Type B pancreatic cell (in vitro differentiated cells): ENCODE data around the gene NELFA. TPM values are rescaled to one million over a fixed set of nuclear protein-coding genes. Genes with fewer than 3 reads are reported as not detected.
A peak's percentile ranks its signal among the peaks of the same experiment; 100 is the strongest.

ENCODE experiments used
- DNase-seq: peaks from one replicate; pipeline ENCODE4 v3.0.0; 2021; ENCODE audit warnings: mixed read lengths; ENCODE audit not compliant: unreplicated experiment; ENCODE audit errors: extremely low spot score
- H3K27ac Mint-ChIP-seq: 2 replicates; pipeline ENCODE4 v1.8.0; 2021; ENCODE audit warnings: mild to moderate bottlenecking, mixed read lengths
- H3K27me3 Mint-ChIP-seq: 2 replicates; pipeline ENCODE4 v1.8.0; 2021; ENCODE audit warnings: mixed read lengths
- H3K36me3 Mint-ChIP-seq: 2 replicates; pipeline ENCODE4 v1.8.0; 2021; ENCODE audit warnings: mixed read lengths
- H3K4me1 Mint-ChIP-seq: one replicate; pipeline ENCODE4 v1.8.0; 2021; ENCODE audit warnings: mixed read lengths; ENCODE audit not compliant: unreplicated experiment
- H3K4me3 Mint-ChIP-seq: 2 replicates; pipeline ENCODE4 v1.8.0; 2021; ENCODE audit warnings: mild to moderate bottlenecking, mixed read lengths
- H3K9me3 Mint-ChIP-seq: 2 replicates; pipeline ENCODE4 v1.8.0; 2021; ENCODE audit warnings: mixed read lengths
- total RNA-seq: library from RNA; stranded (reverse); gene quantifications from 2 replicates; pipeline ENCODE4 v1.2.1, GENCODE V29; 2021; ENCODE audit warnings: low replicate concordance
- TF ChIP-seq, protein P1 (sequence below): fragments of 200-600 bp; sonication (generic); conservative IDR thresholded peaks from 2 replicates; pipeline ENCODE4 v1.5.0; 2021; ENCODE audit warnings: antibody characterized with exemption, mild to moderate bottlenecking

The NELFA gene
- total RNA-seq, 1 donor from 2014 or later, result 44.8 TPM

DNA sequence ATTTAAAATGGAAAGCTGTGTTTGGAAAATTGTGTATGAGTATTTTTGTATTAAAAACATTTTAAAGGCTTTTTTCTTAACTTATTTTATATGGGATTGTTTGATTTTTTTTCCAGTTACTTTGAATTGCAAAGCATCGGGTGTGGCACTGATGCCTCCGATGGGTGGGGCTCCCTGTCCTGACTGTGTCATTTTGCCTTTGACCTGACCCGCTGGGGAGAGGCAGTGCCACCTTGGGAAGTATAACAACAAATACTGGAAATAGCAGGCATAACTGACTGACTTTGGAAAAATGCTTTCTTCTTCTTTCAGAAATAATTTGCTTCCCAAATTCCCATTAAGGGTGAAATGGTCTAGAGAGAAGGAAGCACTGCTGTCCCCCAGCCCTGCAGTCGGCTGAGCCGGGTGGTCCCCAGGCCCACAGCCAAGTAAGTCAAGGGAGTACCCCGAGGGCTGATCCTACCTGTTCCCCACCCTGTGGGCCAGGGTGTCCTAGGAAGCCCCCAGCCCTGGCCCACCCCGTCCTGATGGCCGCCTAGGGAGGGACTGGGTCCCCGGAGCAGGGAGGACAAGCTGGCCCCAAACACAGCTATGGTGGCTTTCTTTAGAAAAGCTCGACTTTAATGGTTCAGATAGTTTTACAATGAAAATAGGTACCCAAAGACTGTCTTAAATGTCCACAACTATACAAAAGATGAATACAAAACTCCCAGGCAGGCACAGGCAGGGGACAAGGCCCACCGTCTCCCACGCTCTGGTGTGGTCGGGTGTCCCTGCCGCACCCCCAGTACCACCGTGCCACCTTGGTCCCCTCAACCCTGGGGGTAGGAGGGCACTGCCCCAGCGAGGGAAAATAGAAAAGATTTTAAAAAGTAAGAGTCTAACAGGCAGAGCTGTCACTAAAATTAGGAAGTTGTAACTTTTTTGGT lies 26.4 kb downstream of the NELFA start:
- peak overlapping the region; percentile 36 for H3K27ac Mint-ChIP-seq
- TF ChIP-seq, protein P1, sequence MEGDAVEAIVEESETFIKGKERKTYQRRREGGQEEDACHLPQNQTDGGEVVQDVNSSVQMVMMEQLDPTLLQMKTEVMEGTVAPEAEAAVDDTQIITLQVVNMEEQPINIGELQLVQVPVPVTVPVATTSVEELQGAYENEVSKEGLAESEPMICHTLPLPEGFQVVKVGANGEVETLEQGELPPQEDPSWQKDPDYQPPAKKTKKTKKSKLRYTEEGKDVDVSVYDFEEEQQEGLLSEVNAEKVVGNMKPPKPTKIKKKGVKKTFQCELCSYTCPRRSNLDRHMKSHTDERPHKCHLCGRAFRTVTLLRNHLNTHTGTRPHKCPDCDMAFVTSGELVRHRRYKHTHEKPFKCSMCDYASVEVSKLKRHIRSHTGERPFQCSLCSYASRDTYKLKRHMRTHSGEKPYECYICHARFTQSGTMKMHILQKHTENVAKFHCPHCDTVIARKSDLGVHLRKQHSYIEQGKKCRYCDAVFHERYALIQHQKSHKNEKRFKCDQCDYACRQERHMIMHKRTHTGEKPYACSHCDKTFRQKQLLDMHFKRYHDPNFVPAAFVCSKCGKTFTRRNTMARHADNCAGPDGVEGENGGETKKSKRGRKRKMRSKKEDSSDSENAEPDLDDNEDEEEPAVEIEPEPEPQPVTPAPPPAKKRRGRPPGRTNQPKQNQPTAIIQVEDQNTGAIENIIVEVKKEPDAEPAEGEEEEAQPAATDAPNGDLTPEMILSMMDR, result no peak
- peaks cover 10% of the 10 kb centered on the region for H3K36me3 Mint-ChIP-seq
- H3K27me3 Mint-ChIP-seq, result no peaks in the 10 kb centered on the region
- no peaks in the 10 kb centered on the region for H3K9me3 Mint-ChIP-seq
- H3K4me1 Mint-ChIP-seq, result peaks cover 5% of the 10 kb centered on the region
- no peak overlapping the region for H3K4me3 Mint-ChIP-seq
- no peak for DNase-seq

GRCh38 chr4:1981251-1982058 lies 27.3 kb downstream of the NELFA start:
- H3K4me3 Mint-ChIP-seq, result no peak overlapping the region
- TF ChIP-seq, protein P1, result no peak
- DNase-seq, result peak; percentile 64
- H3K36me3 Mint-ChIP-seq, result peaks cover 10% of the 10 kb centered on the region
- no peaks in the 10 kb centered on the region for H3K9me3 Mint-ChIP-seq
- peaks cover 5% of the 10 kb centered on the region for H3K4me1 Mint-ChIP-seq
- H3K27me3 Mint-ChIP-seq, result no peaks in the 10 kb centered on the region
- H3K27ac Mint-ChIP-seq, result peak overlapping the region; percentile 36

GRCh38 chr4:1980561-1981041 lies 28.2 kb downstream of the NELFA start:
- H3K27ac Mint-ChIP-seq, result no peak overlapping the region
- peaks cover 5% of the 10 kb centered on the region for H3K4me1 Mint-ChIP-seq
- H3K36me3 Mint-ChIP-seq, result peaks cover 10% of the 10 kb centered on the region
- TF ChIP-seq, protein P1, result no peak
- peak; percentile 54 for DNase-seq
- no peak overlapping the region for H3K4me3 Mint-ChIP-seq
- no peaks in the 10 kb centered on the region for H3K9me3 Mint-ChIP-seq
- H3K27me3 Mint-ChIP-seq, result no peaks in the 10 kb centered on the region

- Mint-ChIP-seq H3K4me3 (no peak overlapping the region), H3K4me1 (peaks cover 5% of the 10 kb centered on the region), H3K27ac (peak overlapping the region; percentile 70), H3K36me3 (peaks cover 10% of the 10 kb centered on the region), H3K9me3 (no peaks in the 10 kb centered on the region), H3K27me3 (no peaks in the 10 kb centered on the region)
- TF ChIP-seq, protein P1, result no peak
- DNase-seq, result peak; percentile 49
These were observed 29.1 kb downstream of the NELFA start for GRCh38 chr4:1979477-1980196.

DNA sequence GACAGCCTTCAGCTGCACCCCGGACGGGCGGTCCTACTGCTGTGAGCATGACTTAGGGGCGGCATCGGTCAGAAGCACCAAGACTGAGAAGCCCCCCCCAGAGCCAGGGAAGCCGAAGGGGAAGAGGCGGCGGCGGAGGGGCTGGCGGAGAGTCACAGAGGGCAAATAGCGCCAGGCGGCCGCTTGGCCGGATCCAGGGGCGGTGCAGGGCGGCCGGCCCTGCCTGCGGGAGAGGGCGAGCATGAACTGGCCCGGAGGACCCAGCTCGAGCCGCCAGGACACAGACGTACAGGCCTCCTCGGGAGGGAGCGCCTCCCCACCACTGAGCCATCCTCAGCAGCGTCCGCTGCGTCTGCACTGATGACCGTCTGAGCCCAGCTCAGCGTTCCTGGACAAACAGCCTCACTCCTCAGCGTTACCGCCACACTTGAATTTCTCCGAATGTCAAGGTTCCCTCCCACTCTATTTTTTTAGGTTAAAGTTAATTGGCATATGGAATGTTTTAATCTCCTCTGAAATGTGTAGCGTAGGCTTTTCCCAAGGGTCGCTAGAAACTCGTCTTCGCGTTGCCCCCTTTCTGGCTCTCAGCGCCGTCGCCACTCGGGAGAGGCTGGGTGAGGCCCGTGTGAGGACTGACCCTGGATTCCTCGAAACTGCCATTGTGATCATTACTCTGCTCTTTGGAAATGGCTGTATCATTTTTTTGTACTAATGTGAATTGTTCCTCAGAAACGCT lies 29.9 kb downstream of the NELFA start:
- peaks cover 5% of the 10 kb centered on the region for H3K4me1 Mint-ChIP-seq
- peaks cover 10% of the 10 kb centered on the region for H3K36me3 Mint-ChIP-seq
- H3K27ac Mint-ChIP-seq, result peak overlapping the region; percentile 70
- peak; percentile 67 for DNase-seq
- no peaks in the 10 kb centered on the region for H3K9me3 Mint-ChIP-seq
- TF ChIP-seq, protein P1, result no peak
- H3K4me3 Mint-ChIP-seq, result no peak overlapping the region
- H3K27me3 Mint-ChIP-seq, result no peaks in the 10 kb centered on the region
